GM06990 (cell line): ENCODE measurements around the gene PPP1R14D.

Source experiments
- DNase-seq: peaks from one replicate; pipeline ENCODE4 v3.0.0-alpha.2; 2011; ENCODE audit not compliant: insufficient read length; ENCODE audit errors: extremely low read depth
- H3K27me3 ChIP-seq: replicated peaks from 2 replicates; pipeline ENCODE4 v1.6.0; 2011; ENCODE audit warnings: low read length; ENCODE audit not compliant: control insufficient read depth, insufficient read depth
- H3K36me3 ChIP-seq: 2 replicates; pipeline ENCODE4 v1.5.1; 2011; ENCODE audit warnings: low read length; ENCODE audit not compliant: control insufficient read depth, insufficient read depth
- H3K4me3 ChIP-seq: replicated peaks from 2 replicates; pipeline ENCODE4 v1.5.1; 2011; ENCODE audit warnings: low read depth, mild to moderate bottlenecking, control low read depth, low read length
- TF ChIP-seq, protein P1 (sequence below): IDR thresholded peaks from 2 replicates; pipeline ENCODE4 v1.5.1; 2011; ENCODE audit warnings: low read length, control low read depth, mild to moderate bottlenecking, inconsistent platforms; ENCODE audit not compliant: insufficient read depth, poor library complexity, severe bottlenecking

The PPP1R14D gene

DNA sequence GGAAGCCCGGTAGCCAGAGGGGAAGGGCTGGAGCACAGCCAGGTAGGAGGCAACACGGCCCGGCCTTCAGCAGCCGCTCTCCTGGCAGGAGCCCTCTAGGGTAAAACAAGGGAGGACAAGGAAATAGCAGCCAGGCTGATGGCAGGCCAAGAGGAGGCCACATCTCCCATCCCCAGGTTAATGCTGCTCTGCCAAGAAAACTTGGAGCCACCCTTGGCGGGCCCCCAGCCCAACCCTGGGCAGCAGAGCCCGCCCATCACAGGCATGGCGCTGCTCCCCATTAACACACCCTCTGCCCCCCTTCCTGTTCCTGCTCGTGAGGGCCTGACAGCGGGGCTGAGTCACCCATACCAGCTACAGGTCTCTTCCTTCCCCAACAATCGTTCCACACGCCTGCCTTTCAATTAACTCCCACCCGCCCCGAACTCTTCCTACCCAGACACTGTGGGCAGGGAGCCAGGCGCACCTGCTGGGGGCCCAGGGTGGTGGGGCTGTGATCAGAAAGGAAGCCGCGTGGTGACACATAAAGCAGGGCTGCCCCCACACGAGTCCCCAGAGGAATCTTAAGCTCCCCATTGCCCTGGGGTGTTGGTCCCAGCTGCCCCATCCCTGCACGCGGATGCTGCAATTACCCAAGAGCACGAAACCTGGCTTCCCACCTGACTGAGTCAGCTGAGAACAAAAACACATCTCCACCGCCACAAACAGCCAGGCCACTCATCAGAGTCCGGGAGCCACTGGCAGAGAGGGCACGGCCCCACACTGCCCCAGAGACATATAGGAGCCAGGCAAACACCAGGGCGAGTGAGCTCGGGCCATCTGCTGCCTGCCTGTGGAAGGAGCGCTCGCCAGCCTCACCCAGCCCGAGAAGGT lies 59.0 kb downstream of the PPP1R14D start, which contains the start of gene C15orf62:
Gene C15orf62, plus strand, starts transcription at position 707 of the 873 bp plus-strand sequence. CDS start 516 bp downstream, outside the sequence.
- Histone ChIP-seq H3K4me3 (no peak within 1 kb of the TSS), H3K27me3 (no peaks in the 10 kb centered on the region), H3K36me3 (peaks cover 12% of the 10 kb centered on the region)
- peak; percentile 85 for DNase-seq
- TF ChIP-seq, protein P1, sequence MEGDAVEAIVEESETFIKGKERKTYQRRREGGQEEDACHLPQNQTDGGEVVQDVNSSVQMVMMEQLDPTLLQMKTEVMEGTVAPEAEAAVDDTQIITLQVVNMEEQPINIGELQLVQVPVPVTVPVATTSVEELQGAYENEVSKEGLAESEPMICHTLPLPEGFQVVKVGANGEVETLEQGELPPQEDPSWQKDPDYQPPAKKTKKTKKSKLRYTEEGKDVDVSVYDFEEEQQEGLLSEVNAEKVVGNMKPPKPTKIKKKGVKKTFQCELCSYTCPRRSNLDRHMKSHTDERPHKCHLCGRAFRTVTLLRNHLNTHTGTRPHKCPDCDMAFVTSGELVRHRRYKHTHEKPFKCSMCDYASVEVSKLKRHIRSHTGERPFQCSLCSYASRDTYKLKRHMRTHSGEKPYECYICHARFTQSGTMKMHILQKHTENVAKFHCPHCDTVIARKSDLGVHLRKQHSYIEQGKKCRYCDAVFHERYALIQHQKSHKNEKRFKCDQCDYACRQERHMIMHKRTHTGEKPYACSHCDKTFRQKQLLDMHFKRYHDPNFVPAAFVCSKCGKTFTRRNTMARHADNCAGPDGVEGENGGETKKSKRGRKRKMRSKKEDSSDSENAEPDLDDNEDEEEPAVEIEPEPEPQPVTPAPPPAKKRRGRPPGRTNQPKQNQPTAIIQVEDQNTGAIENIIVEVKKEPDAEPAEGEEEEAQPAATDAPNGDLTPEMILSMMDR: no peak

GRCh38 chr15:40768521-40769273 lies 59.8 kb downstream of the PPP1R14D start:
- peak; percentile 56 for DNase-seq
- TF ChIP-seq, protein P1: peak; percentile 5
- peaks cover 9% of the 10 kb centered on the region for H3K36me3 ChIP-seq
- H3K4me3 ChIP-seq: no peak overlapping the region
- no peaks in the 10 kb centered on the region for H3K27me3 ChIP-seq

DNA sequence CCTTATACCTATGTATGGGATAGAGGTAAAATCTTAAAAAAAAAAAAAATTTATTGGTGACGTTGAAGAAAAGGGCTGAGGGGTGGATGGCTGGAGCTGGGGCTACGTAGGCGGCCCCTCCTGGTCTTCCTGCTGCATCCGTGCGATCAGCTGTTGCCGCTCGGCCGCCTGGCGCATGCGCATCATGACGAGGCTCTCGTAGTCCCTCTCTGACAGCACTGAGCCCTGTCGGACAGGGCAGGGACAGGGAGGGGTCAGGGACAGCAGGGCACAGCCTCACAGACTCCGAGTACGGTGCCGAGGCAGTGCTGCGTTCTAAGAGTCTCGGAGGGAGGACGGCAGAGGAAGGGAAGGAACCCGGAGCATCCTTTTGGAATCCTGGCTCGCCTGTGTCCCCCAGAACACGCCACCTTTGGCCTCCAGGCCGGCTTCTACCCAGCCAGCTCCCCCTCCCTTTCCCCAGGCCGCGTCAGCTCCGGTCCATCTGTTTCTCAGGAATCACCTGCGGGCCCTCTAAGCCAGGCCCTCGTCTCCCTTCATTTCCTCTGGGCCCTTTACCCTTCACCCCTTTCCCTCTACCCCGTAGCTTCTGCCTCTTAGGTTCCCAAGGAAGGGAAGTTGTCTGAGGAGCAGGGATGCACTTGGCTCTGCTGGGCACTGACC lies 60.5 kb downstream of the PPP1R14D start:
- H3K4me3 ChIP-seq: no peak overlapping the region

DNA sequence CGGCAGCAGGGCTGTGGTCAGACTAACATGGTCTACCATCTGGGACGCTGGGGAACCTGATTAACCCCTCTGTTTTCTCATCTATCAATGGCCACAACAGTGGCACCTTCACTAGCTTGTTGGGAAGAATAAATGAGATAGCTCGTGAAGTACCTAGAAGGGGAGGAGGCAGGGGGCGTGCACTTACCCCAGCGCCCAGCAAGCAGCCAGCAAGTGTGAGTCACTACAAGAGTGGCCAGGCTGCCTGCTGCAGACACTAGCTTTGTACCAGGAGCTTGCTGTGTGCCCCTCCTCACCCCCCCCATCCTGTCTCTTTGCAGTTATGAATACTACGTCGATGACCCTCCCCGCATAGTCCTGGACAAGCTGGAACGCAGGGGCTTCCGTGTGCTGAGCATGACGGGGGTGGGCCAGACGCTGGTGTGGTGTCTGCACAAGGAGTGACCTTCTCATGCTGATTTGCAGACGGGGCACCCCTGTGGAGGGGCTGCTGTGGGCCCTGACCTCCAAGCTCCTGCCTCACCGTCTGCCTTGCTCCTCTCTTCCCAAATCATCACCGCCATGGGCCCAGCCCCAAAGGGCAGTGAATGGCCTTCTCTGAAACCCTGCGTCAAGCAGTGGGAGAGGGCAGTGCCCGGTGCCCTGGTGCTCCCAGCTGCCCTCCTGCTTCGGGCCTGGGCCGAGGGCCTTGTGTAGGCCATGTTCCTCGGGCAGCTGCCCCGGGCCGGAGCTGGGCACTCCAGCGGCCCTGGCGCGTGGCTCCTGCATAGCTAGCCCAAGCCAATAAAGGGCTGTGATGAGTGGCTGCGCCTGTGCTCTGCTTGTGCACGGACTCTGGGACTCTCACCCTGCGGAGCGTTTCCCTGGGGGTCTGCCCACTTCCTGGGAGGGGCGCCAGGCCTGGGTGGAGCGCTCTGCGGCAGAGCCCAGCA lies 61.3 kb downstream of the PPP1R14D start:
- DNase-seq: no peak
- TF ChIP-seq, protein P1: no peak
- Histone ChIP-seq H3K4me3 (no peak overlapping the region), H3K27me3 (no peaks in the 10 kb centered on the region), H3K36me3 (peaks cover 7% of the 10 kb centered on the region)

More for the DNA sequence above, 60.5 kb downstream of the PPP1R14D start:
- TF ChIP-seq, protein P1: no peak
- no peaks in the 10 kb centered on the region for H3K27me3 ChIP-seq
- no peak for DNase-seq
- peaks cover 9% of the 10 kb centered on the region for H3K36me3 ChIP-seq
